Naive thymus-derived CD4-positive, alpha-beta T cell (primary cell): Measurements from ENCODE around the gene RRAS. TPM values are rescaled to one million over a fixed set of nuclear protein-coding genes. Genes with fewer than 3 reads are reported as not detected.

Experiments used
- ATAC-seq: fragments of 150-1000 bp; cut with Tn5 transposase; 2 replicates; pipeline ENCODE4 v1.10.0; 2021; ENCODE audit warnings: mild to moderate bottlenecking, moderate library complexity
- CTCF ChIA-PET: fragments of 350-600 bp; sonication (Branson Sonifier 250); formaldehyde crosslinking; loops from one replicate; lab custom pipeline; 2021; ENCODE audit warnings: antibody characterized with exemption; lab: Charles Lee
- POLR2A ChIA-PET: fragments of 350-600 bp; sonication (Branson Sonifier 250); formaldehyde crosslinking; loops from one replicate; lab custom pipeline; 2021; ENCODE audit warnings: antibody characterized with exemption, inconsistent platforms; lab: Charles Lee
- DNase-seq, 9 donors: peaks; one replicate each; pipeline versions ENCODE4 v3.0.0 to v3.0.0-alpha.2; 2020 to 2022; ENCODE audit warnings: mixed read lengths in 1 of 9
- H3K27ac ChIP-seq: one replicate; pipeline ENCODE4 v1.7.0; 2013; ENCODE audit warnings: mild to moderate bottlenecking, low read depth, low read length, moderate library complexity
- H3K27me3 ChIP-seq, 2 donors: one replicate each; pipeline ENCODE4 v1.7.0; 2013; ENCODE audit warnings: low read length in 2 of 2, mild to moderate bottlenecking in 2 of 2, moderate library complexity in 2 of 2; ENCODE audit not compliant: control insufficient read depth in 2 of 2, insufficient read depth in 2 of 2
- H3K36me3 ChIP-seq, 3 experiments: 1 replicate in 2 of 3; 2 replicates in 1 of 3; pipeline ENCODE4 v1.7.0; 2013; ENCODE audit warnings: low read length in 3 of 3, mild to moderate bottlenecking in 3 of 3, moderate library complexity in 1 of 3; ENCODE audit not compliant: insufficient read depth in 3 of 3, control insufficient read depth in 2 of 3
- H3K4me1 ChIP-seq, 2 donors: one replicate each; pipeline ENCODE4 v1.7.0; 2013; ENCODE audit warnings: low read length in 2 of 2, mild to moderate bottlenecking in 2 of 2, moderate library complexity in 1 of 2; ENCODE audit not compliant: control insufficient read depth in 2 of 2, insufficient read depth in 2 of 2
- H3K4me3 ChIP-seq: 2 replicates; pipeline ENCODE4 v1.7.0; 2013; ENCODE audit warnings: mild to moderate bottlenecking, low read length
- H3K9me3 ChIP-seq, 3 experiments: 1 replicate in 2 of 3; 2 replicates in 1 of 3; pipeline ENCODE4 v1.7.0; 2013; ENCODE audit warnings: low read length in 3 of 3; ENCODE audit not compliant: control insufficient read depth in 2 of 3
- H3K27ac Mint-ChIP-seq, 9 donors: one replicate each; pipeline ENCODE4 v1.8.0; 2020 to 2022; ENCODE audit warnings: mixed read lengths in 9 of 9, mild to moderate bottlenecking in 8 of 9, moderate library complexity in 5 of 9, inconsistent platforms in 2 of 9
- H3K27me3 Mint-ChIP-seq, 5 donors: one replicate each; pipeline ENCODE4 v1.8.0; 2021 to 2022; ENCODE audit warnings: mixed read lengths in 5 of 5, mild to moderate bottlenecking in 1 of 5
- H3K36me3 Mint-ChIP-seq, 5 donors: one replicate each; pipeline ENCODE4 v1.8.0; 2020 to 2022; ENCODE audit warnings: mixed read lengths in 5 of 5, mild to moderate bottlenecking in 3 of 5, inconsistent platforms in 1 of 5
- H3K4me1 Mint-ChIP-seq, 7 donors: one replicate each; pipeline ENCODE4 v1.8.0; 2020 to 2022; ENCODE audit warnings: mixed read lengths in 7 of 7, mild to moderate bottlenecking in 3 of 7, inconsistent platforms in 1 of 7
- H3K4me3 Mint-ChIP-seq, 10 donors: one replicate each; pipeline ENCODE4 v1.8.0; 2020 to 2022; ENCODE audit warnings: mild to moderate bottlenecking in 10 of 10, mixed read lengths in 10 of 10, moderate library complexity in 6 of 10, inconsistent platforms in 2 of 10
- H3K9me3 Mint-ChIP-seq, 11 donors: one replicate each; pipeline ENCODE4 v1.8.0; 2020 to 2022; ENCODE audit warnings: mixed read lengths in 11 of 11, mild to moderate bottlenecking in 4 of 11, inconsistent platforms in 1 of 11, moderate library complexity in 1 of 11
- intact Hi-C, 2 donors: fragments of 100-400 bp; cut with micrococcal nuclease; formaldehyde crosslinking; loops; one replicate each; pipeline ENCODE4 v1.15.1; 2023
- polyA plus RNA-seq, 2 donors: library from polyadenylated mRNA; unstranded; fragments of 300-500 nt; fragmentation: Illumina TruSeq; gene quantifications; one replicate each; pipeline ENCODE4 v1.2.3, GENCODE V29; 2021
- total RNA-seq, 6 experiments: library from RNA in 5 of 6; stranded (reverse) in 5 of 6; gene quantifications; 1 replicate in 5 of 6; 2 replicates in 1 of 6; pipeline ENCODE4 v1.2.3 and lab custom pipeline; 2021 to 2026

The RRAS gene
- total RNA-seq, result 10 to 100 TPM; 11.0 to 18.6 (median 13.8) TPM
- polyA plus RNA-seq, result 10 to 100 TPM; 31.8 to 37.0 TPM
- 3.0 reads per million, percentile 16 among the genes with 10 or more reads in this experiment for total RNA-seq (lab: John Stamatoyannopoulos, UW)

GRCh38 chr19:49640113-49640898, at the start of gene RRAS:
Gene RRAS, minus strand, starts transcription at chr19:49640143. Its CDS starts 45 bp downstream, at chr19:49640098.
- Mint-ChIP-seq H3K4me1 (peaks cover 57 to 67% (median 63%) of the 10 kb centered on the region in 7 donors), H3K9me3 (peaks cover 0 to 2% (median 0%) of the 10 kb centered on the region in 11 donors), H3K27ac (peak within 1 kb of the TSS; percentile 93 to 99 (median 99)), H3K4me3 (peak within 1 kb of the TSS; percentile 86 to 98 (median 93)), H3K36me3 (peaks cover 0 to 5% (median 0%) of the 10 kb centered on the region in 5 donors), H3K27me3 (peaks cover 0 to 6% (median 0%) of the 10 kb centered on the region in 5 donors)
- peak within 1 kb of the TSS; percentile 64 for H3K4me3 ChIP-seq
- H3K9me3 ChIP-seq, result no peaks in the 10 kb centered on the region
- H3K27me3 ChIP-seq, result no peaks in the 10 kb centered on the region
- ATAC-seq, result peak; percentile 78
- peak within 1 kb of the TSS; percentile 95 for H3K27ac ChIP-seq
- peaks cover 0 to 10% (median 0%) of the 10 kb centered on the region in 3 experiments for H3K36me3 ChIP-seq
- peaks cover 27 to 40% of the 10 kb centered on the region in 2 donors for H3K4me1 ChIP-seq
- ChIA-PET POLR2A (interaction anchor here (0.6 to 11.1 kb wide), 21 partner anchors 15 to 309 kb away, joined by 3 to 187 read pairs (median 5); partner anchors contain the start of genes AKT1S1, AP2A1, BCL2L12 and IRF3), CTCF (interaction anchor here (0.6 to 1.8 kb wide), 11 partner anchors 25 to 906 kb away, joined by 3 to 11 read pairs (median 4); partner anchors contain the start of genes BCL2L12, IRF3 and RCN3)
- peak; percentile 91 to 100 (median 99) for DNase-seq
- intact Hi-C loops, result loop anchor here (1.0 to 10.0 kb wide), 21 partner anchors 25 to 1470 kb away; partner anchors contain the start of genes AKT1S1 (in 1 of the 2), BCL2L12 (in 1 of the 2), C19orf73 (in 1 of the 2) and CYTH2 (in 1 of the 2)

GRCh38 chr19:49689133-49690078, 49.5 kb upstream of the RRAS start, which contains the start of gene ADM5:
Gene ADM5, plus strand, starts transcription at chr19:49689594. Its CDS starts 244 bp downstream, at chr19:49689838.
- H3K4me3 Mint-ChIP-seq, result peak within 1 kb of the TSS; percentile 82 to 98 (median 86)
- H3K27me3 ChIP-seq, result no peaks in the 10 kb centered on the region
- H3K4me1 Mint-ChIP-seq, result peaks cover 19 to 38% (median 25%) of the 10 kb centered on the region in 7 donors
- intact Hi-C loops, result loop anchor here (1.0 to 5.0 kb wide), 4 partner anchors 9 to 78 kb away; partner anchors contain the start of gene AP2A1 (in 2 of the 2)
- H3K27me3 Mint-ChIP-seq, result peaks cover 5 to 15% (median 9%) of the 10 kb centered on the region in 5 donors
- peak in 6 of 9 donors; percentile 27 to 48 (median 39) for DNase-seq
- H3K9me3 Mint-ChIP-seq, result peaks cover 0 to 3% (median 0%) of the 10 kb centered on the region in 11 donors
- ChIA-PET CTCF (interaction anchor here (1.0 kb wide), 1 partner anchor 118 kb away, joined by 3 read pairs; no protein-coding TSS in a partner anchor), POLR2A (interaction anchor here (0.5 to 1.2 kb wide), 8 partner anchors 8 to 900 kb away, joined by 3 to 4 read pairs (median 3); partner anchors contain the start of gene RRAS)
- H3K4me1 ChIP-seq, result peaks cover 4 to 12% of the 10 kb centered on the region in 2 donors
- peak; percentile 62 for ATAC-seq
- peaks cover 0 to 9% (median 6%) of the 10 kb centered on the region in 5 donors for H3K36me3 Mint-ChIP-seq
- H3K4me3 ChIP-seq, result peak within 1 kb of the TSS; percentile 45
- peak within 1 kb of the TSS in 8 of 9 donors; percentile 12 to 84 (median 52) for H3K27ac Mint-ChIP-seq
- H3K9me3 ChIP-seq, result no peaks in the 10 kb centered on the region
- H3K36me3 ChIP-seq, result peaks cover 0 to 35% (median 0%) of the 10 kb centered on the region in 3 experiments
- peak within 1 kb of the TSS; percentile 44 for H3K27ac ChIP-seq

- DNase-seq (no peak), ATAC-seq (no peak)
- intact Hi-C loops, result no loop called here
- Mint-ChIP-seq H3K9me3 (peaks cover 0 to 3% (median 0%) of the 10 kb centered on the region in 11 donors), H3K4me3 (peak overlapping the region in 1 of 10 donors; percentile 38), H3K4me1 (peaks cover 20 to 38% (median 25%) of the 10 kb centered on the region in 7 donors), H3K36me3 (peaks cover 0 to 14% (median 6%) of the 10 kb centered on the region in 5 donors), H3K27me3 (peaks cover 0 to 15% (median 9%) of the 10 kb centered on the region in 5 donors), H3K27ac (peak overlapping the region in 3 of 9 donors; percentile 12 to 62 (median 38))
- no peak overlapping the region for H3K27ac ChIP-seq
- ChIA-PET POLR2A (interaction anchor here (0.5 to 1.1 kb wide), 5 partner anchors 8 to 721 kb away, joined by 3 read pairs; no protein-coding TSS in a partner anchor), CTCF (interaction anchor here (1.0 kb wide), 1 partner anchor 118 kb away, joined by 3 read pairs; no protein-coding TSS in a partner anchor)
- H3K36me3 ChIP-seq, result peaks cover 0 to 43% (median 0%) of the 10 kb centered on the region in 3 experiments
- H3K4me1 ChIP-seq, result peaks cover 4 to 12% of the 10 kb centered on the region in 2 donors
- H3K4me3 ChIP-seq, result no peak overlapping the region
- no peaks in the 10 kb centered on the region for H3K27me3 ChIP-seq
- H3K9me3 ChIP-seq, result no peaks in the 10 kb centered on the region
These were observed 48.7 kb upstream of the RRAS start for GRCh38 chr19:49688531-49689132.

GRCh38 chr19:49687566-49688316, 47.8 kb upstream of the RRAS start:
- Histone ChIP-seq H3K4me3 (no peak overlapping the region), H3K27ac (no peak overlapping the region), H3K27me3 (no peaks in the 10 kb centered on the region), H3K4me1 (peaks cover 4 to 12% of the 10 kb centered on the region in 2 donors), H3K9me3 (no peaks in the 10 kb centered on the region), H3K36me3 (peaks cover 0 to 49% (median 0%) of the 10 kb centered on the region in 3 experiments)
- POLR2A ChIA-PET, result interaction anchor here (1.0 kb wide), 1 partner anchor 24 kb away, joined by 3 read pairs; no protein-coding TSS in a partner anchor
- Mint-ChIP-seq H3K27ac (peak overlapping the region in 2 of 9 donors; percentile 20 to 53), H3K36me3 (peaks cover 0 to 14% (median 6%) of the 10 kb centered on the region in 5 donors), H3K4me1 (peaks cover 20 to 38% (median 25%) of the 10 kb centered on the region in 7 donors), H3K4me3 (peak overlapping the region in 1 of 10 donors; percentile 25), H3K27me3 (peaks cover 0 to 15% (median 9%) of the 10 kb centered on the region in 5 donors), H3K9me3 (peaks cover 0 to 3% (median 0%) of the 10 kb centered on the region in 11 donors)
- CTCF ChIA-PET, result interaction anchor here (0.6 to 0.7 kb wide), 2 partner anchors 117 to 181 kb away, joined by 3 read pairs; no protein-coding TSS in a partner anchor
- DNase-seq (no peak), ATAC-seq (no peak)
- intact Hi-C loops, result no loop called here

DNA sequence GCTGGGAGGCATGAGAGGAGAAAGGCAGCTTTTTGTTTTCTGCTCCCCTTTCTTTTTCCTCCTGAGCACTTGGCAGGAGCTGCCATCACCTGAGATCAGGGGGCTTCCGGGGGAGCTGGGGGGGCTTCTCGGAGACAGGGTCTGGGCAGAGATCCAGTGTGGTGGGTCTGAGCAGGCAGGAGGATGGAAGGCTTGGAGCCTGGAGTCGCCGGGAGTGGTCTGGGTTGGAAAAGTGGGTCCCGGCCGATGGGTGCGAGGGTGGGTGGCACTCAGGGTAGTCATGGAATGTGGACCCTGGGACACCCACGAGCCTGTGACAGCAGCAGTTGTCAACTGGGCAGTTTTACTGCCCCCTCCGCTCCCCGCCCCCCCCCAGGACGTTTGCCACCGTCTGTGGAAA, 47.2 kb upstream of the RRAS start:
- Mint-ChIP-seq H3K27ac (peak overlapping the region in 1 of 9 donors; percentile 25), H3K9me3 (peaks cover 0 to 3% (median 0%) of the 10 kb centered on the region in 11 donors), H3K27me3 (peaks cover 0 to 12% (median 9%) of the 10 kb centered on the region in 5 donors), H3K36me3 (peaks cover 0 to 19% (median 6%) of the 10 kb centered on the region in 5 donors), H3K4me3 (no peak overlapping the region), H3K4me1 (peaks cover 20 to 34% (median 22%) of the 10 kb centered on the region in 7 donors)
- Histone ChIP-seq H3K27ac (no peak overlapping the region), H3K4me1 (peaks cover 4 to 12% of the 10 kb centered on the region in 2 donors), H3K36me3 (peaks cover 0 to 54% (median 3%) of the 10 kb centered on the region in 3 experiments), H3K9me3 (no peaks in the 10 kb centered on the region), H3K4me3 (no peak overlapping the region), H3K27me3 (no peaks in the 10 kb centered on the region)
- CTCF ChIA-PET, result interaction anchor here (0.7 kb wide), 1 partner anchor 180 kb away, joined by 3 read pairs; no protein-coding TSS in a partner anchor
- POLR2A ChIA-PET, result interaction anchor here (1.0 kb wide), 1 partner anchor 23 kb away, joined by 3 read pairs; no protein-coding TSS in a partner anchor
- intact Hi-C loops, result no loop called here
- ATAC-seq, result no peak
- no peak for DNase-seq
